CD4-positive, alpha-beta memory T cell (primary cell): ENCODE data around the gene OR9Q2. TPM values are rescaled to one million over a fixed set of nuclear protein-coding genes. Genes with fewer than 3 reads are reported as not detected.
"Not testable (repeated sequence)": the region's sequence is repeated elsewhere in the genome, so short reads cannot be mapped to it uniquely, and the experiment has no call there.

ENCODE experiments used
- CTCF ChIA-PET: fragments of 350-600 bp; sonication (Branson Sonifier 250); formaldehyde crosslinking; loops from one replicate; lab custom pipeline; 2021; ENCODE audit warnings: inconsistent platforms; ENCODE audit not compliant: partially characterized antibody; lab: Charles Lee
- POLR2A ChIA-PET: fragments of 350-600 bp; sonication (Branson Sonifier 250); formaldehyde crosslinking; loops from one replicate; lab custom pipeline; 2021; ENCODE audit not compliant: partially characterized antibody; lab: Charles Lee
- DNase-seq, 5 donors: peaks; one replicate each; pipeline versions ENCODE4 v3.0.0 to v3.0.0-alpha.2; 2020 to 2022; ENCODE audit warnings: mixed read lengths in 1 of 5
- H3K27ac ChIP-seq: one replicate; pipeline ENCODE4 v1.7.0; 2013; ENCODE audit warnings: low read depth, low read length
- H3K27me3 ChIP-seq: 2 replicates; pipeline ENCODE4 v1.7.0; 2013; ENCODE audit warnings: mild to moderate bottlenecking, low read length, moderate library complexity; ENCODE audit not compliant: insufficient read depth
- H3K36me3 ChIP-seq: 2 replicates; pipeline ENCODE4 v1.7.0; 2013; ENCODE audit warnings: mild to moderate bottlenecking, low read length, moderate library complexity; ENCODE audit not compliant: insufficient read depth
- H3K4me1 ChIP-seq: 2 replicates; pipeline ENCODE4 v1.7.0; 2013; ENCODE audit warnings: mild to moderate bottlenecking, low read length, moderate library complexity; ENCODE audit not compliant: insufficient read depth
- H3K4me3 ChIP-seq, 2 donors: one replicate each; pipeline ENCODE4 v1.7.0; 2013; ENCODE audit warnings: low read length in 2 of 2, mild to moderate bottlenecking in 1 of 2
- H3K9me3 ChIP-seq, 2 donors: one replicate each; pipeline ENCODE4 v1.7.0; 2013; ENCODE audit warnings: low read length in 2 of 2, control low read depth in 1 of 2; ENCODE audit not compliant: control insufficient read depth in 1 of 2
- H3K27ac Mint-ChIP-seq, 7 donors: one replicate each; pipeline ENCODE4 v1.8.0; 2020 to 2021; ENCODE audit warnings: mixed read lengths in 7 of 7, mild to moderate bottlenecking in 6 of 7, inconsistent platforms in 3 of 7, moderate library complexity in 3 of 7
- H3K27me3 Mint-ChIP-seq, 2 donors: one replicate each; pipeline ENCODE4 v1.8.0; 2020 to 2021; ENCODE audit warnings: mixed read lengths in 2 of 2
- H3K36me3 Mint-ChIP-seq, 2 donors: one replicate each; pipeline ENCODE4 v1.8.0; 2020 to 2021; ENCODE audit warnings: mixed read lengths in 2 of 2, inconsistent platforms in 1 of 2, mild to moderate bottlenecking in 1 of 2
- H3K4me1 Mint-ChIP-seq, 4 donors: one replicate each; pipeline ENCODE4 v1.8.0; 2020 to 2021; ENCODE audit warnings: mixed read lengths in 4 of 4, mild to moderate bottlenecking in 1 of 4
- H3K4me3 Mint-ChIP-seq, 8 donors: one replicate each; pipeline ENCODE4 v1.8.0; 2020 to 2021; ENCODE audit warnings: mixed read lengths in 8 of 8, mild to moderate bottlenecking in 7 of 8, moderate library complexity in 6 of 8, inconsistent platforms in 3 of 8
- H3K9me3 Mint-ChIP-seq, 8 donors: one replicate each; pipeline ENCODE4 v1.8.0; 2020 to 2021; ENCODE audit warnings: mixed read lengths in 8 of 8, mild to moderate bottlenecking in 5 of 8, inconsistent platforms in 3 of 8, moderate library complexity in 1 of 8
- intact Hi-C: fragments of 100-400 bp; cut with micrococcal nuclease; formaldehyde crosslinking; loops from one replicate; pipeline ENCODE4 v1.15.1; 2023
- polyA plus RNA-seq, 2 donors: library from polyadenylated mRNA; unstranded; fragments of 300-500 nt; fragmentation: Illumina TruSeq; gene quantifications; one replicate each; pipeline ENCODE4 v1.2.3, GENCODE V29; 2021
- total RNA-seq, 2 experiments: library from RNA; stranded (reverse); gene quantifications; one replicate each; pipeline ENCODE4 v1.2.3, GENCODE V29; 2021

OR9Q2 gene
- total and polyA plus RNA-seq, 4 experiments from 2014 or later: not detected

GRCh38 chr11:58212420-58212819 lies 23.6 kb downstream of the OR9Q2 start, which contains the start of gene OR1S1:
TSS of gene OR1S1 (plus strand) at chr11:58212720.
- H3K4me3 Mint-ChIP-seq, H3K9me3 Mint-ChIP-seq, POLR2A ChIA-PET, H3K27me3 Mint-ChIP-seq, H3K27me3 ChIP-seq, H3K36me3 Mint-ChIP-seq, H3K9me3 ChIP-seq, H3K4me1 ChIP-seq, CTCF ChIA-PET, H3K36me3 ChIP-seq, H3K4me1 Mint-ChIP-seq, H3K27ac ChIP-seq, H3K27ac Mint-ChIP-seq, intact Hi-C loops, H3K4me3 ChIP-seq, DNase-seq: not testable (repeated sequence)

GRCh38 chr11:58216476-58216875 lies 27.6 kb downstream of the OR9Q2 start:
- H3K27ac Mint-ChIP-seq: no peak overlapping the region
- Histone ChIP-seq H3K27me3 (no peaks in the 10 kb centered on the region), H3K9me3 (no peaks in the 10 kb centered on the region), H3K27ac (no peak overlapping the region), H3K36me3 (no peaks in the 10 kb centered on the region), H3K4me3 (no peak overlapping the region), H3K4me1 (no peaks in the 10 kb centered on the region)
- DNase-seq: no peak
- H3K36me3 Mint-ChIP-seq: no peaks in the 10 kb centered on the region
- CTCF ChIA-PET: no interaction called here
- intact Hi-C loops: no loop called here
- H3K4me1 Mint-ChIP-seq: no peaks in the 10 kb centered on the region
- H3K4me3 Mint-ChIP-seq: no peak overlapping the region
- H3K27me3 Mint-ChIP-seq: peaks cover 0 to 10% of the 10 kb centered on the region in 2 donors
- peaks cover 0 to 4% (median 0%) of the 10 kb centered on the region in 8 donors for H3K9me3 Mint-ChIP-seq
- POLR2A ChIA-PET: no interaction called here

GRCh38 chr11:58222721-58223120 lies 33.9 kb downstream of the OR9Q2 start:
- Histone ChIP-seq H3K36me3 (no peaks in the 10 kb centered on the region), H3K27me3 (no peaks in the 10 kb centered on the region), H3K9me3 (no peaks in the 10 kb centered on the region), H3K4me3 (no peak overlapping the region), H3K4me1 (no peaks in the 10 kb centered on the region), H3K27ac (no peak overlapping the region)
- Mint-ChIP-seq H3K27ac (no peak overlapping the region), H3K9me3 (no peaks in the 10 kb centered on the region), H3K4me1 (no peaks in the 10 kb centered on the region), H3K36me3 (no peaks in the 10 kb centered on the region), H3K4me3 (no peak overlapping the region), H3K27me3 (peaks cover 3 to 4% of the 10 kb centered on the region in 2 donors)
- POLR2A ChIA-PET: no interaction called here
- intact Hi-C loops: no loop called here
- CTCF ChIA-PET: no interaction called here
- no peak for DNase-seq

GRCh38 chr11:58227956-58228615 lies 39.2 kb downstream of the OR9Q2 start:
- Mint-ChIP-seq H3K4me1 (no peaks in the 10 kb centered on the region), H3K27me3 (peaks cover 4 to 11% of the 10 kb centered on the region in 2 donors), H3K9me3 (peaks cover 0 to 6% (median 0%) of the 10 kb centered on the region in 8 donors), H3K27ac (no peak overlapping the region), H3K36me3 (no peaks in the 10 kb centered on the region), H3K4me3 (no peak overlapping the region)
- intact Hi-C loops: no loop called here
- no peaks in the 10 kb centered on the region for H3K9me3 ChIP-seq
- H3K27me3 ChIP-seq: no peaks in the 10 kb centered on the region
- H3K4me1 ChIP-seq: no peaks in the 10 kb centered on the region
- H3K4me3 ChIP-seq: no peak overlapping the region
- no peak for DNase-seq
- H3K27ac ChIP-seq: no peak overlapping the region
- ChIA-PET CTCF (no interaction called here), POLR2A (no interaction called here)
- no peaks in the 10 kb centered on the region for H3K36me3 ChIP-seq

Other genes starting within 250 kb of the OR9Q2 start
- gene OR9Q1, start 165.2 kb upstream of the OR9Q2 start, total RNA-seq: not detected
- gene OR9Q1, start 165.2 kb upstream of the OR9Q2 start, polyA plus RNA-seq: not detected
- gene OR6Q1, start 158.1 kb upstream of the OR9Q2 start, total RNA-seq: not detected
- gene OR6Q1, start 158.1 kb upstream of the OR9Q2 start, polyA plus RNA-seq: not detected
- not detected for gene OR9I1, start 63.5 kb upstream of the OR9Q2 start, total RNA-seq
- not detected for gene OR9I1, start 63.5 kb upstream of the OR9Q2 start, polyA plus RNA-seq
- not detected for gene OR1S2, start 15.1 kb downstream of the OR9Q2 start, total RNA-seq
- gene OR1S2, start 15.1 kb downstream of the OR9Q2 start, polyA plus RNA-seq: not detected
- gene OR1S1, start 23.6 kb downstream of the OR9Q2 start, total RNA-seq: not detected
- gene OR1S1, start 23.6 kb downstream of the OR9Q2 start, polyA plus RNA-seq: not detected
- not detected for gene OR10Q1, start 39.8 kb downstream of the OR9Q2 start, total RNA-seq
- not detected for gene OR10Q1, start 39.8 kb downstream of the OR9Q2 start, polyA plus RNA-seq
- not detected for gene OR10W1, start 79.2 kb downstream of the OR9Q2 start, total RNA-seq
- not detected for gene OR10W1, start 79.2 kb downstream of the OR9Q2 start, polyA plus RNA-seq
- gene OR5B17, start 170.0 kb downstream of the OR9Q2 start, total RNA-seq: not detected
- not detected for gene OR5B17, start 170.0 kb downstream of the OR9Q2 start, polyA plus RNA-seq
- gene OR5B3, start 217.8 kb downstream of the OR9Q2 start, total RNA-seq: not detected
- gene OR5B3, start 217.8 kb downstream of the OR9Q2 start, polyA plus RNA-seq: not detected
- under 1 TPM in 1 of 2 experiments, not detected in 1; 0.29 TPM for gene OR5B2, start 239.1 kb downstream of the OR9Q2 start, total RNA-seq
- gene OR5B2, start 239.1 kb downstream of the OR9Q2 start, polyA plus RNA-seq: not detected